Stimulated activated CD8-positive, alpha-beta memory T cell treated with anti-CD3 and anti-CD28 coated beads, Interleukin-4, amount 100 ng/mL, for 4 hours (primary cell): ENCODE results near the gene C16orf87.
"Not testable (repeated sequence)": the region's sequence is repeated elsewhere in the genome, so short reads cannot be mapped to it uniquely, and the experiment has no call there.

Source experiments
- DNase-seq, 2 donors: peaks; one replicate each; pipeline ENCODE4 v3.0.0-alpha.2; 2020; ENCODE audit warnings: low read depth in 2 of 2, low spot score in 1 of 2

C16orf87 gene

GRCh38 chr16:46830902-46831647, at the start of gene C16orf87:
Gene C16orf87 (minus strand): TSS chr16:46831180. CDS start chr16:46831149, 31 bp downstream.
- peak; percentile 73 to 84 for DNase-seq

- no peak for DNase-seq
These were observed 44.3 kb upstream of the C16orf87 start for GRCh38 chr16:46875243-46875642.

GRCh38 chr16:46873201-46873600, 42.2 kb upstream of the C16orf87 start:
- no peak for DNase-seq

- no peak for DNase-seq
These were observed 40.6 kb upstream of the C16orf87 start for GRCh38 chr16:46871597-46871996.

- DNase-seq: not testable (repeated sequence)
These were observed 37.9 kb upstream of the C16orf87 start for GRCh38 chr16:46868891-46869290.

GRCh38 chr16:46867486-46867885, 36.5 kb upstream of the C16orf87 start:
- DNase-seq: not testable (repeated sequence)

- no peak for DNase-seq
These were observed 35.3 kb upstream of the C16orf87 start for GRCh38 chr16:46866286-46866685.

GRCh38 chr16:46862555-46863447, 31.8 kb upstream of the C16orf87 start:
- no peak for DNase-seq

GRCh38 chr16:46859719-46860152, 28.8 kb upstream of the C16orf87 start:
- DNase-seq: no peak

GRCh38 chr16:46858151-46858550, 27.2 kb upstream of the C16orf87 start:
- no peak for DNase-seq

- DNase-seq: no peak
These were observed 26.5 kb upstream of the C16orf87 start for GRCh38 chr16:46857368-46857945.

- no peak for DNase-seq
These were observed 24.4 kb upstream of the C16orf87 start for GRCh38 chr16:46855389-46855788.

- DNase-seq: no peak
These were observed 23.9 kb upstream of the C16orf87 start for GRCh38 chr16:46854846-46855245.

GRCh38 chr16:46853713-46854443, 22.9 kb upstream of the C16orf87 start:
- peak; percentile 11 to 22 for DNase-seq

GRCh38 chr16:46852130-46852529, 21.1 kb upstream of the C16orf87 start:
- DNase-seq: no peak

- no peak for DNase-seq
These were observed 19.9 kb upstream of the C16orf87 start for GRCh38 chr16:46850619-46851555.

- DNase-seq: no peak
These were observed 18.1 kb upstream of the C16orf87 start for GRCh38 chr16:46848768-46849764.

- no peak for DNase-seq
These were observed 15.0 kb upstream of the C16orf87 start for GRCh38 chr16:46845952-46846351.

- no peak for DNase-seq
These were observed 13.8 kb upstream of the C16orf87 start for GRCh38 chr16:46844771-46845170.
